GM23338 (cell line): ENCODE data around the gene LTBP3. TPM values are rescaled to one million over a fixed set of nuclear protein-coding genes. Genes with fewer than 3 reads are reported as not detected.
A peak's percentile ranks its signal among the peaks of the same experiment; 100 is the strongest.

Source experiments
- ATAC-seq: fragments of 200-7000 bp; cut with Tn5 transposase; 3 replicates; pipeline ENCODE4 v1.9.1; 2020
- DNase-seq: peaks from one replicate; pipeline ENCODE4 v3.0.0-alpha.2; 2015; ENCODE audit warnings: low spot score
- H2AFZ ChIP-seq: fragments of 200-600 bp; sonication (generic); 2 replicates; pipeline ENCODE4 v1.8.0; 2016; ENCODE audit warnings: antibody characterized with exemption, mild to moderate bottlenecking, moderate library complexity
- H3F3A ChIP-seq: fragments of 200-600 bp; sonication (generic); replicated peaks from 2 replicates; pipeline ENCODE4 v1.8.0; 2017; ENCODE audit warnings: antibody characterized with exemption, mixed run types, low read depth
- H3K27ac ChIP-seq: fragments of 200-600 bp; sonication (generic); 2 replicates; pipeline ENCODE4 v1.6.1; 2016; ENCODE audit warnings: low read depth
- H3K27me3 ChIP-seq: fragments of 200-600 bp; sonication (generic); 2 replicates; pipeline ENCODE4 v1.8.0; 2016; ENCODE audit warnings: mild to moderate bottlenecking, mixed run types, moderate library complexity; ENCODE audit not compliant: insufficient read depth
- H3K36me3 ChIP-seq: fragments of 200-600 bp; sonication (generic); 2 replicates; pipeline ENCODE4 v1.8.0; 2016; ENCODE audit warnings: mild to moderate bottlenecking; ENCODE audit not compliant: insufficient read depth
- H3K4me1 ChIP-seq: fragments of 200-600 bp; sonication (generic); 2 replicates; pipeline ENCODE4 v1.8.0; 2016; ENCODE audit warnings: mild to moderate bottlenecking, moderate library complexity; ENCODE audit not compliant: insufficient read depth
- H3K4me2 ChIP-seq: fragments of 200-600 bp; sonication (generic); 2 replicates; pipeline ENCODE4 v1.7.1; 2017; ENCODE audit warnings: mixed run types
- H3K4me3 ChIP-seq: fragments of 200-600 bp; sonication (generic); 2 replicates; pipeline ENCODE4 v1.6.1; 2016; ENCODE audit warnings: mixed run types
- H3K79me2 ChIP-seq: fragments of 200-600 bp; sonication (generic); replicated peaks from 2 replicates; pipeline ENCODE4 v1.8.0; 2017; ENCODE audit warnings: mild to moderate bottlenecking; ENCODE audit not compliant: insufficient read depth
- H3K9me2 ChIP-seq: fragments of 200-600 bp; sonication (generic); 2 replicates; pipeline ENCODE4 v1.8.0; 2017; ENCODE audit not compliant: insufficient read depth
- H4K20me1 ChIP-seq: fragments of 200-600 bp; sonication (generic); replicated peaks from 2 replicates; pipeline ENCODE4 v1.8.0; 2017; ENCODE audit warnings: mild to moderate bottlenecking; ENCODE audit not compliant: insufficient read depth
- H3K27ac Mint-ChIP-seq: 2 replicates; pipeline ENCODE4 v1.8.0; 2020; ENCODE audit warnings: inconsistent platforms, mild to moderate bottlenecking, moderate library complexity, mixed read lengths
- H3K27me3 Mint-ChIP-seq: 3 replicates; pipeline ENCODE4 v1.8.0; 2022; ENCODE audit warnings: low read depth, mild to moderate bottlenecking, moderate library complexity, mixed read lengths, inconsistent platforms; ENCODE audit not compliant: insufficient read depth, poor library complexity
- H3K36me3 Mint-ChIP-seq: 3 replicates; pipeline ENCODE4 v1.8.0; 2021; ENCODE audit warnings: low read depth, mild to moderate bottlenecking, inconsistent platforms, moderate library complexity, mixed read lengths
- H3K4me1 Mint-ChIP-seq: 3 replicates; pipeline ENCODE4 v1.8.0; 2020; ENCODE audit warnings: mild to moderate bottlenecking, inconsistent platforms, mixed read lengths
- H3K4me3 Mint-ChIP-seq: 3 replicates; pipeline ENCODE4 v1.8.0; 2021; ENCODE audit warnings: moderate library complexity, mild to moderate bottlenecking, inconsistent platforms, mixed read lengths
- H3K9me3 Mint-ChIP-seq: 3 replicates; pipeline ENCODE4 v1.8.0; 2020; ENCODE audit warnings: moderate library complexity, mild to moderate bottlenecking, inconsistent platforms, mixed read lengths
- CREB1 ChIP-seq: fragments of 250-450 bp; sonication (Bioruptor Pico); IDR thresholded peaks from 2 replicates; pipeline ENCODE4 v1.5.0; 2020; ENCODE audit warnings: low read depth, mild to moderate bottlenecking, moderate library complexity
- CTCF ChIP-seq, 2 experiments: fragments of 200-600 bp in 1 of 2; sonication (generic) in 1 of 2; conservative IDR thresholded peaks; 2 replicates each; pipeline versions ENCODE4 v1.5.1 to v1.6.1; 2016 to 2017; ENCODE audit warnings: antibody characterized with exemption in 2 of 2, low read depth in 2 of 2, mild to moderate bottlenecking in 2 of 2, moderate library complexity in 1 of 2
- ETS1 ChIP-seq: IDR thresholded peaks from 2 replicates; pipeline ENCODE4 v1.6.1; 2016; ENCODE audit warnings: antibody characterized with exemption
- EZH2phosphoT487 ChIP-seq: fragments of 200-600 bp; sonication (generic); IDR thresholded peaks from one replicate; pipeline ENCODE4 v1.8.1; 2018; ENCODE audit warnings: antibody characterized with exemption; ENCODE audit not compliant: unreplicated experiment
- JUNB ChIP-seq: IDR thresholded peaks from one replicate; pipeline ENCODE4 v1.6.1; 2016; ENCODE audit warnings: antibody characterized with exemption; ENCODE audit not compliant: unreplicated experiment
- NANOG ChIP-seq: IDR thresholded peaks from 2 replicates; pipeline ENCODE4 v1.6.1; 2016; ENCODE audit warnings: antibody characterized with exemption, borderline replicate concordance
- POLR2AphosphoS5 ChIP-seq: IDR thresholded peaks from 2 replicates; pipeline ENCODE4 v1.6.1; 2016; ENCODE audit warnings: antibody characterized with exemption, low read depth
- STAT1 ChIP-seq: IDR thresholded peaks from one replicate; pipeline ENCODE4 v1.6.1; 2016; ENCODE audit warnings: antibody characterized with exemption; ENCODE audit not compliant: unreplicated experiment
- ZNF331 ChIP-seq: fragments of 250-450 bp; sonication (Bioruptor Pico); IDR thresholded peaks from 2 replicates; pipeline ENCODE4 v1.5.0; 2020; ENCODE audit warnings: low read depth, mild to moderate bottlenecking, moderate library complexity
- polyA plus RNA-seq: library from polyadenylated mRNA; unstranded; fragments of >200 nt; fragmentation: Nextera tagmentation; extraction: Ambion mirVana; gene quantifications from 2 replicates; pipeline ENCODE4 v1.2.1, GENCODE V29; 2016
- total RNA-seq: library from RNA; depleted of rRNA; stranded (reverse); fragments of >200 nt; shearing (Covaris generic); gene quantifications from 2 replicates; pipeline ENCODE4 v1.2.3, GENCODE V29; 2014

The LTBP3 gene
- total and polyA plus RNA-seq, 2 experiments from 2014 or later, result 9.5 to 29.2 TPM

- no peak for TF ChIP-seq ZNF331 (CRISPR knock-in tag)
- no peak for TF ChIP-seq STAT1
- TF ChIP-seq JUNB, result no peak
- TF ChIP-seq CTCF (conservative IDR thresholded peaks at IDR 0.05; ENCODE audit: low read depth in 2 of 2), result no peak
- no peak for TF ChIP-seq CREB1 (CRISPR knock-in tag)
These were observed 13.3 kb upstream of the LTBP3 start (continued) for GRCh38 chr11:65571420-65571819.

GRCh38 chr11:65569973-65570918 is 12.1 kb upstream of the LTBP3 start, which contains the start of gene ZNRD2:
Gene ZNRD2 (plus strand): TSS chr11:65570477. CDS start chr11:65570492, 15 bp downstream.
- no peaks in the 10 kb centered on the region for H3K9me3 Mint-ChIP-seq
- peak within 1 kb of the TSS; percentile 87 for H3K27ac ChIP-seq
- H3K27me3 Mint-ChIP-seq, result peaks cover 21% of the 10 kb centered on the region
- peak within 1 kb of the TSS; percentile 91 for H3K4me3 ChIP-seq
- H3K4me3 Mint-ChIP-seq, result peak within 1 kb of the TSS; percentile 100
- ATAC-seq, result peak; percentile 77
- TF ChIP-seq CREB1 (CRISPR knock-in tag) (peak; percentile 98), EZH2phosphoT487 (no peak), ETS1 (peak; percentile 92), CTCF (conservative IDR thresholded peaks at IDR 0.05; ENCODE audit: low read depth in 2 of 2) (peak; percentile 54 to 81), NANOG (no peak), POLR2AphosphoS5 (peak; percentile 76)
- DNase-seq, result peak; percentile 99
- H3K79me2 ChIP-seq, result peaks cover 8% of the 10 kb centered on the region
- peak within 1 kb of the TSS; percentile 98 for H2AFZ ChIP-seq
- peaks cover 35% of the 10 kb centered on the region for H3F3A ChIP-seq
- peaks cover 8% of the 10 kb centered on the region for H4K20me1 ChIP-seq
- H3K4me1 ChIP-seq, result peaks cover 24% of the 10 kb centered on the region
- H3K36me3 ChIP-seq, result no peaks in the 10 kb centered on the region
- H3K27me3 ChIP-seq, result peaks cover 11% of the 10 kb centered on the region
- H3K9me2 ChIP-seq, result no peaks in the 10 kb centered on the region
- H3K36me3 Mint-ChIP-seq, result peaks cover 9% of the 10 kb centered on the region
- H3K4me1 Mint-ChIP-seq, result peaks cover 41% of the 10 kb centered on the region
- peak within 1 kb of the TSS; percentile 99 for H3K4me2 ChIP-seq
- H3K27ac Mint-ChIP-seq, result peak within 1 kb of the TSS; percentile 99
